Stimulated activated CD8-positive, alpha-beta memory T cell treated with anti-CD3 and anti-CD28 coated beads, Interleukin-12 subunit alpha, Interleukin-12 subunit beta, amount 100 ng/mL, for 24 hours (primary cell): Measurements from ENCODE around the gene RAPGEF6.
"Not testable (repeated sequence)": the region's sequence is repeated elsewhere in the genome, so short reads cannot be mapped to it uniquely, and the experiment has no call there.

Source experiments
- DNase-seq: peaks from one replicate; pipeline ENCODE4 v3.0.0-alpha.2; 2020; ENCODE audit errors: extremely low read depth

The RAPGEF6 gene

GRCh38 chr5:131644370-131644769 lies 9.3 kb upstream of the RAPGEF6 start:
- DNase-seq: no peak

- no peak for DNase-seq
Measured at GRCh38 chr5:131641494-131641893, 6.5 kb upstream of the RAPGEF6 start.

- peak; percentile 31 for DNase-seq
Measured at GRCh38 chr5:131640043-131640856, 5.2 kb upstream of the RAPGEF6 start.

- DNase-seq: no peak
Measured at GRCh38 chr5:131639148-131639547, 4.1 kb upstream of the RAPGEF6 start.

GRCh38 chr5:131637694-131638093 lies 2.7 kb upstream of the RAPGEF6 start:
- no peak for DNase-seq

GRCh38 chr5:131635684-131636572 lies 899 bp upstream of the RAPGEF6 start:
- no peak for DNase-seq

- peak; percentile 21 for DNase-seq
Measured at GRCh38 chr5:131634666-131634995, 398 bp downstream of the RAPGEF6 start.

- DNase-seq: no peak
Measured at GRCh38 chr5:131634238-131634637, 791 bp downstream of the RAPGEF6 start.

- DNase-seq: no peak
Measured at GRCh38 chr5:131633830-131634229, 1.2 kb downstream of the RAPGEF6 start.

- DNase-seq: no peak
Measured at GRCh38 chr5:131630963-131631350, 4.1 kb downstream of the RAPGEF6 start.

- no peak for DNase-seq
Measured at GRCh38 chr5:131630208-131630962, 4.6 kb downstream of the RAPGEF6 start.

GRCh38 chr5:131628990-131629389 lies 6.0 kb downstream of the RAPGEF6 start:
- no peak for DNase-seq

- DNase-seq: no peak
Measured at GRCh38 chr5:131627207-131627865, 7.7 kb downstream of the RAPGEF6 start.

GRCh38 chr5:131622633-131623032 lies 12.4 kb downstream of the RAPGEF6 start:
- no peak for DNase-seq

GRCh38 chr5:131621164-131621563 lies 13.9 kb downstream of the RAPGEF6 start:
- DNase-seq: not testable (repeated sequence)

- DNase-seq: no peak
Measured at GRCh38 chr5:131619102-131619501, 15.9 kb downstream of the RAPGEF6 start.

- no peak for DNase-seq
Measured at GRCh38 chr5:131617140-131617822, 17.7 kb downstream of the RAPGEF6 start.

GRCh38 chr5:131615957-131616356 lies 19.1 kb downstream of the RAPGEF6 start:
- DNase-seq: no peak

- no peak for DNase-seq
Measured at GRCh38 chr5:131613423-131613822, 21.6 kb downstream of the RAPGEF6 start.

- DNase-seq: no peak
Measured at GRCh38 chr5:131611064-131611381, 24.0 kb downstream of the RAPGEF6 start.
